Spleen (tissue), 11 donors: ENCODE measurements around the gene HOXC5. TPM values are rescaled to one million over a fixed set of nuclear protein-coding genes. Genes with fewer than 3 reads are reported as not detected.

ENCODE experiments used
- DNase-seq: peaks from one replicate; pipeline ENCODE4 v3.0.0-alpha.2; 2020
- H3K27ac ChIP-seq, 8 donors: fragments of 200-600 bp; sonication (generic) in 7 of 8; 1 replicate in 4 of 8; 2 replicates in 4 of 8; pipeline versions ENCODE4 v1.5.0 to v1.8.0; 2016 to 2021; ENCODE audit warnings: inconsistent platforms in 4 of 8, mild to moderate bottlenecking in 4 of 8, moderate library complexity in 1 of 8
- H3K27me3 ChIP-seq, 7 donors: fragments of 200-600 bp; sonication (generic) in 6 of 7; replicated peaks in 1 of 7; 1 replicate in 4 of 7; 2 replicates in 3 of 7; pipeline versions ENCODE4 v1.5.0 to v1.8.0; 2016 to 2021; ENCODE audit warnings: inconsistent platforms in 3 of 7, mild to moderate bottlenecking in 1 of 7
- H3K36me3 ChIP-seq, 6 donors: fragments of 200-600 bp; sonication (generic) in 5 of 6; 1 replicate in 4 of 6; 2 replicates in 2 of 6; pipeline versions ENCODE4 v1.5.0 to v1.8.0; 2016 to 2021; ENCODE audit warnings: inconsistent platforms in 2 of 6
- H3K4me1 ChIP-seq, 6 donors: fragments of 200-600 bp; sonication (generic) in 5 of 6; 1 replicate in 3 of 6; 2 replicates in 3 of 6; pipeline versions ENCODE4 v1.5.0 to v1.8.0; 2016 to 2021; ENCODE audit warnings: inconsistent platforms in 3 of 6
- H3K4me3 ChIP-seq, 8 donors: fragments of 200-600 bp; sonication (generic) in 7 of 8; 1 replicate in 4 of 8; 2 replicates in 4 of 8; pipeline versions ENCODE4 v1.5.0 to v1.8.0; 2016 to 2021; ENCODE audit warnings: inconsistent platforms in 4 of 8, mild to moderate bottlenecking in 4 of 8, moderate library complexity in 2 of 8
- H3K9me3 ChIP-seq, 8 donors: fragments of 200-600 bp; sonication (generic) in 7 of 8; 1 replicate in 4 of 8; 2 replicates in 4 of 8; pipeline versions ENCODE4 v1.5.0 to v1.8.0; 2016 to 2021; ENCODE audit warnings: inconsistent platforms in 4 of 8
- CTCF ChIP-seq, 11 experiments: fragments of 200-600 bp in 7 of 11; fragments of 450-650 bp in 4 of 11; sonication (generic) in 4 of 11; IDR thresholded peaks in 8 of 11; conservative IDR thresholded peaks in 3 of 11; 1 replicate in 7 of 11; 2 replicates in 4 of 11; pipeline versions ENCODE4 v1.4.0 to v1.8.0; 2016 to 2021; ENCODE audit warnings: antibody characterized with exemption in 11 of 11, inconsistent platforms in 4 of 11, mild to moderate bottlenecking in 1 of 11
- POLR2A ChIP-seq, 3 donors: fragments of 450-650 bp; IDR thresholded peaks; one replicate each; pipeline ENCODE4 v1.5.1; 2017; ENCODE audit warnings: antibody characterized with exemption in 3 of 3, mild to moderate bottlenecking in 1 of 3
- POLR2AphosphoS5 ChIP-seq, 3 donors: sonication (generic); formaldehyde crosslinking; IDR thresholded peaks; one replicate each; pipeline ENCODE4 v1.5.1; 2017; ENCODE audit warnings: antibody characterized with exemption in 3 of 3
- WGBS, 5 donors: extraction: QIAGEN DNeasy Blood & Tissue Kit in 3 of 5; methylation state at CpG; one replicate each; pipeline versions ENCODE4 v1.1.5 to v1.1.7; 2013 to 2018; 5-methylcytosine and 5-hydroxymethylcytosine counted together
- intact Hi-C: fragments of 100-400 bp; cut with DNase I; formaldehyde crosslinking; loops from one replicate; pipeline ENCODE4 v1.15.0; 2023; ENCODE audit warnings: low total_unique reads
- polyA plus RNA-seq, 3 donors: library from polyadenylated mRNA; stranded (reverse); fragments of 200-250 nt; gene quantifications; one replicate each; pipeline ENCODE4 v1.2.1, GENCODE V29; 2013
- total RNA-seq, 7 donors: library from RNA; depleted of rRNA in 3 of 7; stranded (reverse); fragments of >200 nt in 3 of 7; fragmentation: NEBNext Ultra II Directional in 4 of 7; extraction: Animal tissue kit (Norgen Biotek cat#: 25700) in 4 of 7; gene quantifications; one replicate each; pipeline versions ENCODE4 v1.1.0 to v1.2.1, GENCODE V29; 2016 to 2021
- donor health status: healthy with polysubstance abuse.
- donor health status: DM: no; HTN: no; CAD: no; lungs with moderate emphysema.
- donor health status: DM: no; HTN: no; CAD: no.
- donor health status: Bipolar disorder and iron deficiency.
- donor health status: healthy.
- donor health status: DM: no; HTN: no; CAD: no.
- donor health status: DM: yes; HTN: yes; CAD: no.

HOXC5 gene
- total and polyA plus RNA-seq, 10 donors, result 0.06 TPM; not detected in 9

- Histone ChIP-seq H3K4me1 (peaks cover 14 to 51% (median 41%) of the 10 kb centered on the region in 6 donors), H3K36me3 (no peaks in the 10 kb centered on the region), H3K4me3 (peak overlapping the region in 1 of 8 donors; percentile 77), H3K27ac (no peak overlapping the region), H3K9me3 (no peaks in the 10 kb centered on the region), H3K27me3 (peaks cover 15 to 100% (median 100%) of the 10 kb centered on the region in 7 donors)
- no peak for TF ChIP-seq CTCF (IDR thresholded peaks at IDR 0.05 in 8 of 11, conservative IDR thresholded peaks at IDR 0.05 in 3 of 11)
- TF ChIP-seq POLR2A (IDR thresholded peaks at IDR 0.05), result no peak
- TF ChIP-seq POLR2AphosphoS5 (IDR thresholded peaks at IDR 0.05), result no peak
- intact Hi-C loops, result no loop called here
- no peak for DNase-seq
- 5 to 17% (median 7%) methylated on average over 19 of the region's 19 CpGs for WGBS, 5 donors
These were observed 38.9 kb upstream of the HOXC5 start for GRCh38 chr12:53994009-53994263.

- Histone ChIP-seq H3K27ac (no peak overlapping the region), H3K36me3 (no peaks in the 10 kb centered on the region), H3K4me1 (peaks cover 14 to 48% (median 37%) of the 10 kb centered on the region in 6 donors), H3K4me3 (peak overlapping the region in 5 of 8 donors; percentile 46 to 77 (median 49)), H3K9me3 (no peaks in the 10 kb centered on the region), H3K27me3 (peaks cover 15 to 100% (median 100%) of the 10 kb centered on the region in 7 donors)
- DNase-seq, result peak; percentile 70
- TF ChIP-seq POLR2A (IDR thresholded peaks at IDR 0.05), result no peak
- no peak for TF ChIP-seq CTCF (IDR thresholded peaks at IDR 0.05 in 8 of 11, conservative IDR thresholded peaks at IDR 0.05 in 3 of 11)
- peak in 1 of 3 donors; percentile 20 for TF ChIP-seq POLR2AphosphoS5 (IDR thresholded peaks at IDR 0.05)
- intact Hi-C loops, result no loop called here
- WGBS, 5 donors, result 4 to 13% (median 8%) methylated on average over 52 to 60 of the region's 60 CpGs
These were observed 38.4 kb upstream of the HOXC5 start for GRCh38 chr12:53994264-53995001.

- no peak for DNase-seq
- Histone ChIP-seq H3K27me3 (peaks cover 15 to 100% (median 100%) of the 10 kb centered on the region in 7 donors), H3K9me3 (no peaks in the 10 kb centered on the region), H3K36me3 (no peaks in the 10 kb centered on the region), H3K27ac (no peak overlapping the region), H3K4me3 (peak overlapping the region in 7 of 8 donors; percentile 46 to 77 (median 49)), H3K4me1 (peaks cover 16 to 49% (median 39%) of the 10 kb centered on the region in 6 donors)
- intact Hi-C loops, result no loop called here
- WGBS, 5 donors, result 2 to 6% (median 3%) methylated on average over 13 to 17 of the region's 17 CpGs
- no peak for TF ChIP-seq POLR2AphosphoS5 (IDR thresholded peaks at IDR 0.05)
- no peak for TF ChIP-seq CTCF (IDR thresholded peaks at IDR 0.05 in 8 of 11, conservative IDR thresholded peaks at IDR 0.05 in 3 of 11)
- no peak for TF ChIP-seq POLR2A (IDR thresholded peaks at IDR 0.05)
These were observed 37.9 kb upstream of the HOXC5 start for GRCh38 chr12:53995002-53995377.

GRCh38 chr12:53995378-53996239, 37.2 kb upstream of the HOXC5 start:
- peak in 1 of 3 donors; percentile 62 for TF ChIP-seq POLR2AphosphoS5 (IDR thresholded peaks at IDR 0.05)
- no peak for TF ChIP-seq CTCF (IDR thresholded peaks at IDR 0.05 in 8 of 11, conservative IDR thresholded peaks at IDR 0.05 in 3 of 11)
- peak overlapping the region; percentile 24 to 77 (median 49) for H3K4me3 ChIP-seq
- H3K4me1 ChIP-seq, result peaks cover 19 to 55% (median 45%) of the 10 kb centered on the region in 6 donors
- H3K36me3 ChIP-seq, result no peaks in the 10 kb centered on the region
- DNase-seq, result peak; percentile 72
- no peak overlapping the region for H3K27ac ChIP-seq
- intact Hi-C loops, result no loop called here
- 1 to 4% (median 2%) methylated on average over 44 to 48 of the region's 48 CpGs for WGBS, 5 donors
- peaks cover 21 to 100% (median 100%) of the 10 kb centered on the region in 7 donors for H3K27me3 ChIP-seq
- H3K9me3 ChIP-seq, result no peaks in the 10 kb centered on the region
